Natural killer cell (primary cell): ENCODE measurements around the gene GRIK1. TPM values are rescaled to one million over a fixed set of nuclear protein-coding genes. Genes with fewer than 3 reads are reported as not detected.

Source experiments
- ATAC-seq, 3 donors: fragments of 150-1000 bp in 2 of 3; fragments of 200-7000 bp in 1 of 3; cut with Tn5 transposase; 1 replicate in 1 of 3; 2 replicates in 2 of 3; pipeline ENCODE4 v1.10.0; 2021; ENCODE audit warnings: mild to moderate bottlenecking in 2 of 3, moderate library complexity in 2 of 3
- DNase-seq, 2 donors: peaks; one replicate each; pipeline versions ENCODE4 v3.0.0 to v3.0.0-alpha.2; 2013 to 2021; ENCODE audit warnings: mixed read lengths in 1 of 2
- H3K27ac ChIP-seq: one replicate; pipeline ENCODE4 v1.5.1; 2013; ENCODE audit warnings: mild to moderate bottlenecking, low read length
- H3K27me3 ChIP-seq: one replicate; pipeline ENCODE4 v1.6.1; 2013; ENCODE audit warnings: low read length; ENCODE audit not compliant: control insufficient read depth, insufficient read depth
- H3K36me3 ChIP-seq: one replicate; pipeline ENCODE4 v1.6.1; 2013; ENCODE audit warnings: low read length; ENCODE audit not compliant: control insufficient read depth, insufficient read depth
- H3K4me1 ChIP-seq: one replicate; pipeline ENCODE4 v1.6.1; 2013; ENCODE audit warnings: low read length; ENCODE audit not compliant: control insufficient read depth, insufficient read depth
- H3K4me3 ChIP-seq: one replicate; pipeline ENCODE4 v1.5.1; 2013; ENCODE audit warnings: low read length
- H3K9me3 ChIP-seq: one replicate; pipeline ENCODE4 v1.6.1; 2013; ENCODE audit warnings: low read length; ENCODE audit not compliant: control insufficient read depth, insufficient read depth
- H3K27ac Mint-ChIP-seq, 2 donors: one replicate each; pipeline ENCODE4 v1.8.0; 2022; ENCODE audit warnings: mild to moderate bottlenecking in 2 of 2, mixed read lengths in 2 of 2, moderate library complexity in 1 of 2
- H3K27me3 Mint-ChIP-seq, 2 donors: one replicate each; pipeline ENCODE4 v1.8.0; 2022; ENCODE audit warnings: low read depth in 2 of 2, mixed read lengths in 2 of 2
- H3K36me3 Mint-ChIP-seq: one replicate; pipeline ENCODE4 v1.8.0; 2022; ENCODE audit warnings: mixed read lengths
- H3K4me1 Mint-ChIP-seq, 2 donors: one replicate each; pipeline ENCODE4 v1.8.0; 2022; ENCODE audit warnings: mixed read lengths in 2 of 2
- H3K4me3 Mint-ChIP-seq: one replicate; pipeline ENCODE4 v1.8.0; 2022; ENCODE audit warnings: mild to moderate bottlenecking, moderate library complexity, mixed read lengths
- H3K9me3 Mint-ChIP-seq, 2 donors: one replicate each; pipeline ENCODE4 v1.8.0; 2022; ENCODE audit warnings: mixed read lengths in 2 of 2
- CTCF ChIP-seq: fragments of 200-600 bp; IDR thresholded peaks from one replicate; pipeline ENCODE4 v1.8.0; 2022; ENCODE audit warnings: antibody characterized with exemption
- WGBS: methylation state at CpG from one replicate; pipeline ENCODE4 v1.1.7; 2013; ENCODE audit warnings: missing lambda C conversion rate; ENCODE audit not compliant: insufficient coverage; 5-methylcytosine and 5-hydroxymethylcytosine counted together
- intact Hi-C: fragments of 100-400 bp; cut with micrococcal nuclease; formaldehyde crosslinking; loops from one replicate; pipeline ENCODE4 v1.14.2; 2022
- total RNA-seq, 4 donors: library from RNA; stranded (reverse); fragments of 120-200 nt in 1 of 4; gene quantifications; one replicate each; pipeline versions ENCODE4 v1.2.3 to v1.2.4, GENCODE V29; 2013 to 2022

Gene GRIK1
- total RNA-seq, 3 donors from 2014 or later (not counting 1 experiment from before 2014, with no cell fraction given): not detected

- no peaks in the 10 kb centered on the region for H3K4me1 ChIP-seq
- DNase-seq (no peak), ATAC-seq (no peak)
- no peak overlapping the region for H3K4me3 ChIP-seq
- no peak overlapping the region for H3K4me3 Mint-ChIP-seq
- H3K9me3 Mint-ChIP-seq: no peaks in the 10 kb centered on the region
- H3K27me3 Mint-ChIP-seq: no peaks in the 10 kb centered on the region
- H3K36me3 ChIP-seq: no peaks in the 10 kb centered on the region
- no peaks in the 10 kb centered on the region for H3K4me1 Mint-ChIP-seq
- H3K36me3 Mint-ChIP-seq: no peaks in the 10 kb centered on the region
- no peak for TF ChIP-seq CTCF
- intact Hi-C loops: no loop called here
- H3K27ac ChIP-seq: no peak overlapping the region
- 73% methylated on average over 7 of the region's 7 CpGs for WGBS
- H3K27ac Mint-ChIP-seq: no peak overlapping the region
- no peaks in the 10 kb centered on the region for H3K27me3 ChIP-seq
- H3K9me3 ChIP-seq: no peaks in the 10 kb centered on the region
Observed at GRCh38 chr21:29571949-29572348, 367.8 kb downstream of the GRIK1 start.

GRCh38 chr21:29568020-29568697, 371.6 kb downstream of the GRIK1 start:
- Histone ChIP-seq H3K36me3 (no peaks in the 10 kb centered on the region), H3K27ac (no peak overlapping the region), H3K4me3 (no peak overlapping the region), H3K9me3 (no peaks in the 10 kb centered on the region), H3K4me1 (no peaks in the 10 kb centered on the region), H3K27me3 (no peaks in the 10 kb centered on the region)
- Mint-ChIP-seq H3K27me3 (no peaks in the 10 kb centered on the region), H3K9me3 (no peaks in the 10 kb centered on the region), H3K27ac (no peak overlapping the region), H3K4me3 (no peak overlapping the region), H3K36me3 (no peaks in the 10 kb centered on the region), H3K4me1 (no peaks in the 10 kb centered on the region)
- DNase-seq (no peak), ATAC-seq (no peak)
- intact Hi-C loops: no loop called here
- 60% methylated on average over 1 of the region's 1 CpG for WGBS
- TF ChIP-seq CTCF: no peak

GRCh38 chr21:29557931-29558725, 381.7 kb downstream of the GRIK1 start:
- TF ChIP-seq CTCF: no peak
- Histone ChIP-seq H3K36me3 (no peaks in the 10 kb centered on the region), H3K27ac (no peak overlapping the region), H3K9me3 (no peaks in the 10 kb centered on the region), H3K27me3 (no peaks in the 10 kb centered on the region), H3K4me1 (no peaks in the 10 kb centered on the region), H3K4me3 (no peak overlapping the region)
- intact Hi-C loops: no loop called here
- 100% methylated on average over 1 of the region's 1 CpG for WGBS
- Mint-ChIP-seq H3K27me3 (no peaks in the 10 kb centered on the region), H3K27ac (no peak overlapping the region), H3K4me1 (no peaks in the 10 kb centered on the region), H3K36me3 (no peaks in the 10 kb centered on the region), H3K9me3 (no peaks in the 10 kb centered on the region), H3K4me3 (no peak overlapping the region)
- DNase-seq (no peak), ATAC-seq (no peak)
